DND-41 (cell line): ENCODE data around the gene GBP3.

Source experiments
- ATAC-seq: fragments of 200-7000 bp; cut with Tn5 transposase; 3 replicates; pipeline ENCODE4 v1.9.1; 2021; ENCODE audit warnings: low read depth; ENCODE audit not compliant: insufficient read depth
- DNase-seq: peaks from one replicate; pipeline ENCODE4 v3.0.0-alpha.2; 2020
- H2AFZ ChIP-seq: 2 replicates; pipeline ENCODE4 v1.6.0; 2012; ENCODE audit warnings: low read depth, low read length
- H3K27ac ChIP-seq: 2 replicates; pipeline ENCODE4 v1.5.1; 2012; ENCODE audit warnings: low read length, inconsistent platforms
- H3K27me3 ChIP-seq: fragments of 200-600 bp; sonication (generic); 2 replicates; pipeline ENCODE4 v1.6.0; 2012; ENCODE audit warnings: low read length, mild to moderate bottlenecking, inconsistent platforms; ENCODE audit not compliant: insufficient read depth, poor library complexity
- H3K36me3 ChIP-seq: 2 replicates; pipeline ENCODE4 v1.5.1; 2012; ENCODE audit warnings: low read length, inconsistent platforms; ENCODE audit not compliant: insufficient read depth
- H3K4me1 ChIP-seq: 2 replicates; pipeline ENCODE4 v1.5.1; 2012; ENCODE audit warnings: mild to moderate bottlenecking, low read length; ENCODE audit not compliant: insufficient read depth
- H3K4me2 ChIP-seq: 2 replicates; pipeline ENCODE4 v1.6.0; 2012; ENCODE audit warnings: mild to moderate bottlenecking, moderate library complexity, low read length, inconsistent platforms; ENCODE audit not compliant: insufficient read depth
- H3K4me3 ChIP-seq, 2 experiments: fragments of 200-600 bp in 1 of 2; shearing (Covaris generic) in 1 of 2; 2 replicates each; pipeline ENCODE4 v1.5.1; 2012 to 2016; ENCODE audit warnings: inconsistent platforms in 2 of 2, low read length in 2 of 2, mild to moderate bottlenecking in 2 of 2, low read depth in 1 of 2, moderate library complexity in 1 of 2
- H3K79me2 ChIP-seq: 2 replicates; pipeline ENCODE4 v1.6.0; 2012; ENCODE audit warnings: low read length, inconsistent platforms; ENCODE audit not compliant: insufficient read depth
- H3K9ac ChIP-seq: 2 replicates; pipeline ENCODE4 v1.6.0; 2012; ENCODE audit warnings: low read depth, mild to moderate bottlenecking, inconsistent platforms, low read length, moderate library complexity
- H3K9me3 ChIP-seq: 2 replicates; pipeline ENCODE4 v1.5.1; 2012; ENCODE audit warnings: low read length, moderate library complexity, mild to moderate bottlenecking, inconsistent platforms; ENCODE audit not compliant: insufficient read depth, severe bottlenecking
- H4K20me1 ChIP-seq: 2 replicates; pipeline ENCODE4 v1.6.0; 2012; ENCODE audit warnings: low read length; ENCODE audit not compliant: insufficient read depth
- CTCF ChIP-seq: IDR thresholded peaks from 2 replicates; pipeline ENCODE4 v1.5.1; 2012; ENCODE audit warnings: borderline replicate concordance, low read length, moderate library complexity, mild to moderate bottlenecking; ENCODE audit not compliant: poor library complexity, severe bottlenecking; ENCODE audit errors: extremely low read depth
- EZH2 ChIP-seq: IDR thresholded peaks from 3 replicates; pipeline ENCODE4 v1.6.1; 2012; ENCODE audit warnings: borderline replicate concordance, low read depth, mild to moderate bottlenecking, moderate library complexity, low read length, inconsistent platforms; ENCODE audit not compliant: severe bottlenecking

GBP3 gene

GRCh38 chr1:89041119-89041641 lies 18.5 kb upstream of the GBP3 start:
- ATAC-seq (no peak), DNase-seq (no peak)
- Histone ChIP-seq H3K9me3 (peaks cover 18% of the 10 kb centered on the region), H3K27ac (no peak overlapping the region), H3K79me2 (no peaks in the 10 kb centered on the region), H3K27me3 (no peaks in the 10 kb centered on the region), H3K36me3 (no peaks in the 10 kb centered on the region), H3K9ac (no peak overlapping the region), H2AFZ (no peak overlapping the region), H3K4me3 (no peak overlapping the region), H4K20me1 (no peaks in the 10 kb centered on the region), H3K4me1 (peaks cover 3% of the 10 kb centered on the region; the same call in 1 of the 2 replicates), H3K4me2 (no peak overlapping the region)
- TF ChIP-seq EZH2 (no peak), CTCF (no peak)

GRCh38 chr1:89040315-89040626 lies 17.6 kb upstream of the GBP3 start:
- H3K9me3 ChIP-seq = peaks cover 18% of the 10 kb centered on the region
- H2AFZ ChIP-seq = no peak overlapping the region
- no peak for DNase-seq
- H4K20me1 ChIP-seq = no peaks in the 10 kb centered on the region
- peaks cover 3% of the 10 kb centered on the region; the same call in 1 of the 2 replicates for H3K4me1 ChIP-seq
- no peak overlapping the region for H3K4me2 ChIP-seq
- no peaks in the 10 kb centered on the region for H3K79me2 ChIP-seq
- no peaks in the 10 kb centered on the region for H3K36me3 ChIP-seq
- no peak overlapping the region for H3K27ac ChIP-seq
- no peaks in the 10 kb centered on the region for H3K27me3 ChIP-seq
- H3K9ac ChIP-seq = no peak overlapping the region
- ATAC-seq = no peak
- TF ChIP-seq CTCF = no peak
- TF ChIP-seq EZH2 = no peak
- H3K4me3 ChIP-seq = no peak overlapping the region

DNA sequence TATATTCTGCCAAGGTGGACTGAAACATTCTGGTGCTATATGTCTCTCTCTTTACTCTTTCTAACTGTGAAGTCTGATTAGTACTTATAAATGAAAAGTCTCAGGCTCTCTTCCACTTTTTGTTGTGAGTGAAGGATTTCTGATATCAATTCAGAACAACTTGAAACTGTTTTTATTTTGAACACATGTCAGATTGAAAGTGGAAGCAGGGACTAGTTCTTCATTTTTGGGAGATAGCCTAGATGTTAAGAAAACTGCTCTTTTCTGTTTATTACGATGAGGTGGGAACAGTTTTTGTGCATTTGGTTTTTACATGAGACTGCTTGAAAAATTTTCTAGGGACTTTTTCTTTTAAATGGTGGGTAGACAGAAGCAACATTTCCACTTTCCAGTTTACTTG lies 14.5 kb upstream of the GBP3 start:
- H3K9me3 ChIP-seq = peaks cover 4% of the 10 kb centered on the region
- no peak overlapping the region for H3K27ac ChIP-seq
- DNase-seq = no peak
- H3K4me3 ChIP-seq = no peak overlapping the region
- no peak for ATAC-seq
- no peak for TF ChIP-seq CTCF
- TF ChIP-seq EZH2 = no peak
- H3K27me3 ChIP-seq = no peaks in the 10 kb centered on the region
- H4K20me1 ChIP-seq = no peaks in the 10 kb centered on the region
- no peak overlapping the region for H2AFZ ChIP-seq
- H3K4me2 ChIP-seq = no peak overlapping the region
- H3K79me2 ChIP-seq = no peaks in the 10 kb centered on the region
- no peaks in the 10 kb centered on the region for H3K36me3 ChIP-seq
- peaks cover 3% of the 10 kb centered on the region; the same call in 1 of the 2 replicates for H3K4me1 ChIP-seq
- no peak overlapping the region for H3K9ac ChIP-seq

DNA sequence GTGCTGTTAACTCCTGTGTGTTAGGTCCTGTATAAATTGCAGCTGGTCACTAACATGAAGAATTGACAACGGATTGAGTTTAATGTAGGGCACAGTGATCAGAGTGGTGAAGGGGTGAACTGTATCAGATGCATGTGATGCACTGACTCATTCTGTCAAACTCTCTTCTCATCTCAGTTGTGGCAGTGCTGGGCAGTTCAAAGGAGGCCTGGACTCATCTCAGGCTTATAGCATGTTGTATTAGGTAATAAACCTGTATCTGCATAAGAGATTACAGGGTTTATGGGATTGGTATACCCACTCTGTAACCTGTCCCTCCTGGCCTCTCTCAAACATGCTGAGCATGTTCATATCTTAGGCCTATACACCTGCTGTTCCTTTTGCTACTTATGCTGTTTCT lies 12.4 kb upstream of the GBP3 start:
- no peak for ATAC-seq
- no peak overlapping the region for H3K27ac ChIP-seq

More for the DNA sequence above, 12.4 kb upstream of the GBP3 start:
- Histone ChIP-seq H3K4me3 (no peak overlapping the region), H3K36me3 (no peaks in the 10 kb centered on the region), H3K27me3 (no peaks in the 10 kb centered on the region), H3K4me1 (no peaks in the 10 kb centered on the region), H3K9ac (no peak overlapping the region), H2AFZ (no peak overlapping the region), H3K4me2 (no peak overlapping the region), H3K9me3 (peaks cover 4% of the 10 kb centered on the region), H3K79me2 (no peaks in the 10 kb centered on the region), H4K20me1 (no peaks in the 10 kb centered on the region)
- DNase-seq = no peak
- TF ChIP-seq CTCF (no peak), EZH2 (no peak)
